ENCODE data around the gene GALNT2.

Gene GALNT2

GRCh38 chr1:230303822-230304221 is 236.8 kb downstream of the GALNT2 start:
- Histone ChIP-seq H3K4me3 (ENCODE audit: low read length, poor library complexity, severe bottlenecking) (no peak overlapping the region), H3K9me3 (ENCODE audit: insufficient read depth, low read depth, low read length) (no peaks in the 10 kb centered on the region), H3K4me2 (ENCODE audit: low read depth, low read length, poor library complexity, severe bottlenecking) (no peak overlapping the region), H4K20me1 (ENCODE audit: insufficient read depth, low read length, poor library complexity, severe bottlenecking) (no peaks in the 10 kb centered on the region), H2AFZ (ENCODE audit: low read length) (peak overlapping the region; percentile 22; the same call in 1 of the 2 replicates), H3K9ac (ENCODE audit: low read depth, low read length, poor library complexity, severe bottlenecking) (peak overlapping the region; percentile 47), H3K79me2 (ENCODE audit: insufficient read depth, low read length) (no peaks in the 10 kb centered on the region), H3F3A (ENCODE audit: low read depth) (no peaks in the 10 kb centered on the region), H3K9me2 (replicated peaks; ENCODE audit: low read depth, low read length) (no peaks in the 10 kb centered on the region), H3K4me1 (ENCODE audit: insufficient read depth, low read length, poor library complexity, severe bottlenecking) (peaks cover 63% of the 10 kb centered on the region), H3K36me3 (ENCODE audit: insufficient read depth, low read length) (no peaks in the 10 kb centered on the region), H3K27me3 (ENCODE audit: insufficient read depth, low read length, poor library complexity, severe bottlenecking) (no peaks in the 10 kb centered on the region)
- TF ChIP-seq CTCF (conservative IDR thresholded peaks at IDR 0.05; ENCODE audit: low read length) (no peak), EZH2phosphoT487 (IDR thresholded peaks at IDR 0.05; ENCODE audit: borderline replicate concordance) (no peak)

DNA sequence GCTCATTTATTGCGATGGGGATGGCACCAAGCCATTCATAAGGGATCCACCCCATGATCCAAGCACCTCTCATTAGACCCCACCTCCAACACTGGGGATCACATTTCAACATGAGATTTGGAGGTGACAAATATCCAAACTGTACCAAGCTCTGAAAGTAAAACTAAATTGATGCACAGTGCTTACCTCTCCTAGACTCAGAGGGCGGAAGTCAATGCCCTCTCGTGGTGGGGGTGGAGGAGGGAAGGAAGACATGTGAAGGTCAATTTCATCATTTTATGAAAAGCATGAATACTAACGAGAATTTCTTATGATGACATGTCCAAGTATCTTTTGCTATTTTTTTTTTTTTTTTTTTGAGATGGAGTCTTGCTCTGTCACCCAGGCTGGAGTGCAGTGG is 239.1 kb downstream of the GALNT2 start:
- H3K4me3 ChIP-seq (ENCODE audit: low read length, poor library complexity, severe bottlenecking), result no peak overlapping the region
- H4K20me1 ChIP-seq (ENCODE audit: insufficient read depth, low read length, poor library complexity, severe bottlenecking), result no peaks in the 10 kb centered on the region
- H3K27me3 ChIP-seq (ENCODE audit: insufficient read depth, low read length, poor library complexity, severe bottlenecking), result no peaks in the 10 kb centered on the region
- H3K79me2 ChIP-seq (ENCODE audit: insufficient read depth, low read length), result no peaks in the 10 kb centered on the region
- no peaks in the 10 kb centered on the region for H3K36me3 ChIP-seq (ENCODE audit: insufficient read depth, low read length)
- H3K4me2 ChIP-seq (ENCODE audit: low read depth, low read length, poor library complexity, severe bottlenecking), result no peak overlapping the region
- H3K9ac ChIP-seq (ENCODE audit: low read depth, low read length, poor library complexity, severe bottlenecking), result no peak overlapping the region
- H2AFZ ChIP-seq (ENCODE audit: low read length), result no peak overlapping the region; the same call in 1 of the 2 replicates
- H3K9me2 ChIP-seq (replicated peaks; ENCODE audit: low read depth, low read length), result no peaks in the 10 kb centered on the region
- H3F3A ChIP-seq (ENCODE audit: low read depth), result no peaks in the 10 kb centered on the region
- TF ChIP-seq CTCF (conservative IDR thresholded peaks at IDR 0.05; ENCODE audit: low read length) (no peak), EZH2phosphoT487 (IDR thresholded peaks at IDR 0.05; ENCODE audit: borderline replicate concordance) (no peak)
- peaks cover 45% of the 10 kb centered on the region for H3K4me1 ChIP-seq (ENCODE audit: insufficient read depth, low read length, poor library complexity, severe bottlenecking)
- no peaks in the 10 kb centered on the region for H3K9me3 ChIP-seq (ENCODE audit: insufficient read depth, low read depth, low read length)

DNA sequence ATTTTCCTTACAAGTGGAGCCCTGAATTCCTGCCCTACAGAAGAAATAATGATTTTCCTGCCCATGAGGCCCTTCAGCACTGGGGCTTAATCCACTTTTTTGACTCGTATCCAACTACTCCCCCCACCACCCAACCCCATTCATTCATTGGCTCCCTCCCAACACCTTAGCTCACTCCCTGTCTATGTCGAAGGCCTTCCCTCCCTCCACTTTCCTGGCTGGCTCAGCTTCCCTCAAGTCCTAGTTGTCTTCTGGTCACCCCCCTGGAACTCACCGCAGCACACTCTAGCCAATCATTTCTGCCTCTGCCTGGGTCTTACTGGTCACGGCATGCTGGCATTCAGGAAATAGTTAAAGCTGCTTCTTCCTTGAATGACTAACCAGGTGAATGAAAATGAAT is 240.2 kb downstream of the GALNT2 start:
- no peaks in the 10 kb centered on the region for H3K9me2 ChIP-seq (replicated peaks; ENCODE audit: low read depth, low read length)
- no peaks in the 10 kb centered on the region for H3K27me3 ChIP-seq (ENCODE audit: insufficient read depth, low read length, poor library complexity, severe bottlenecking)
- no peaks in the 10 kb centered on the region for H3K79me2 ChIP-seq (ENCODE audit: insufficient read depth, low read length)
- no peak overlapping the region for H3K4me3 ChIP-seq (ENCODE audit: low read length, poor library complexity, severe bottlenecking)
- no peaks in the 10 kb centered on the region for H3K9me3 ChIP-seq (ENCODE audit: insufficient read depth, low read depth, low read length)
- peak overlapping the region; percentile 16 for H3K4me2 ChIP-seq (ENCODE audit: low read depth, low read length, poor library complexity, severe bottlenecking)
- H4K20me1 ChIP-seq (ENCODE audit: insufficient read depth, low read length, poor library complexity, severe bottlenecking), result no peaks in the 10 kb centered on the region
- H3F3A ChIP-seq (ENCODE audit: low read depth), result no peaks in the 10 kb centered on the region
- H3K36me3 ChIP-seq (ENCODE audit: insufficient read depth, low read length), result no peaks in the 10 kb centered on the region
- TF ChIP-seq EZH2phosphoT487 (IDR thresholded peaks at IDR 0.05; ENCODE audit: borderline replicate concordance) (no peak), CTCF (conservative IDR thresholded peaks at IDR 0.05; ENCODE audit: low read length) (no peak)
- peaks cover 38% of the 10 kb centered on the region for H3K4me1 ChIP-seq (ENCODE audit: insufficient read depth, low read length, poor library complexity, severe bottlenecking)
- peak overlapping the region; percentile 24 for H3K9ac ChIP-seq (ENCODE audit: low read depth, low read length, poor library complexity, severe bottlenecking)
- H2AFZ ChIP-seq (ENCODE audit: low read length), result 0 out of 2 replicates have a peak overlapping the region, but pooled peaks have one; percentile 43
